ENCODE results near the gene OR10V1.

- TF ChIP-seq POLR2A (IDR thresholded peaks at IDR 0.05) (no peak), CTCF (IDR thresholded peaks at IDR 0.05) (no peak)
Observed at GRCh38 chr11:59754494-59754858, 40.8 kb upstream of the OR10V1 start.
